NCI-H2227 treated with DMSO at 0.1 percent for 48 hours (cell line): ENCODE measurements around the gene ZNF57.
A peak's percentile ranks its signal among the peaks of the same experiment; 100 is the strongest.
"Not testable (repeated sequence)": the region's sequence is repeated elsewhere in the genome, so short reads cannot be mapped to it uniquely, and the experiment has no call there.

ENCODE experiments used
- DNase-seq: peaks from one replicate; lab custom pipeline; 2025; lab: John Stamatoyannopoulos, UW

Gene ZNF57

GRCh38 chr19:2896694-2897093 is 4.0 kb upstream of the ZNF57 start:
- no peak for DNase-seq

GRCh38 chr19:2902590-2903218 is 2.0 kb downstream of the ZNF57 start:
- no peak for DNase-seq

GRCh38 chr19:2903326-2903725 is 2.6 kb downstream of the ZNF57 start:
- not testable (repeated sequence) for DNase-seq

- DNase-seq, result no peak
These were observed 5.3 kb downstream of the ZNF57 start for GRCh38 chr19:2905918-2906519.

- DNase-seq, result no peak
These were observed 6.0 kb downstream of the ZNF57 start for GRCh38 chr19:2906631-2907195.

- DNase-seq, result no peak
These were observed 11.6 kb downstream of the ZNF57 start for GRCh38 chr19:2912306-2912705.

- DNase-seq, result no peak
These were observed 16.8 kb downstream of the ZNF57 start for GRCh38 chr19:2917275-2918184.

- no peak for DNase-seq
These were observed 22.3 kb downstream of the ZNF57 start for GRCh38 chr19:2922987-2923386.

GRCh38 chr19:2923510-2923909 is 22.8 kb downstream of the ZNF57 start:
- DNase-seq, result no peak

- no peak for DNase-seq
These were observed 25.8 kb downstream of the ZNF57 start for GRCh38 chr19:2926341-2927031.

- no peak for DNase-seq
These were observed 26.3 kb downstream of the ZNF57 start for GRCh38 chr19:2927032-2927430.

- no peak for DNase-seq
These were observed 32.8 kb downstream of the ZNF57 start for GRCh38 chr19:2933490-2933910.

- not testable (repeated sequence) for DNase-seq
These were observed 35.1 kb downstream of the ZNF57 start for GRCh38 chr19:2935863-2936262.

GRCh38 chr19:2942928-2943640 is 42.4 kb downstream of the ZNF57 start:
- no peak for DNase-seq

GRCh38 chr19:2944403-2944774 is 43.7 kb downstream of the ZNF57 start:
- DNase-seq, result no peak

GRCh38 chr19:2944775-2945574 is 44.2 kb downstream of the ZNF57 start, which contains the start of gene ZNF77:
TSS of gene ZNF77 (minus strand) at chr19:2944971. CDS start at chr19:2944840, 131 bp downstream.
- peak; percentile 96 for DNase-seq

- no peak for DNase-seq
These were observed 45.0 kb downstream of the ZNF57 start for GRCh38 chr19:2945575-2946184.

GRCh38 chr19:2949939-2950285 is 49.2 kb downstream of the ZNF57 start:
- no peak for DNase-seq

GRCh38 chr19:2950286-2951124 is 49.8 kb downstream of the ZNF57 start:
- DNase-seq, result peak; percentile 95
